Left lung (tissue), 10 donors: ENCODE data around the gene BCAS1. TPM values are rescaled to one million over a fixed set of nuclear protein-coding genes. Genes with fewer than 3 reads are reported as not detected.
A peak's percentile ranks its signal among the peaks of the same experiment; 100 is the strongest.

Experiments used
- ATAC-seq: fragments of 200-7000 bp; cut with Tn5 transposase; one replicate; pipeline ENCODE4 v1.9.1; 2020; ENCODE audit warnings: moderate library complexity
- DNase-seq, 4 donors: peaks; one replicate each; pipeline ENCODE4 v3.0.0-alpha.2; 2013 to 2020
- H3K27ac ChIP-seq, 2 donors: fragments of 200-600 bp; sonication (generic) in 1 of 2; one replicate each; pipeline versions ENCODE4 v1.5.0 to v1.8.0; 2020 to 2021
- H3K27me3 ChIP-seq, 2 donors: fragments of 200-600 bp; sonication (generic) in 1 of 2; one replicate each; pipeline versions ENCODE4 v1.5.0 to v1.8.0; 2020 to 2021
- H3K36me3 ChIP-seq, 2 donors: fragments of 200-600 bp; sonication (generic) in 1 of 2; one replicate each; pipeline versions ENCODE4 v1.5.0 to v1.8.0; 2020 to 2021
- H3K4me1 ChIP-seq, 2 donors: fragments of 200-600 bp; one replicate each; pipeline ENCODE4 v1.8.0; 2021
- H3K4me3 ChIP-seq, 2 donors: fragments of 200-600 bp; sonication (generic) in 1 of 2; one replicate each; pipeline versions ENCODE4 v1.5.0 to v1.8.0; 2020 to 2021; ENCODE audit warnings: mild to moderate bottlenecking in 1 of 2
- H3K9me3 ChIP-seq, 2 donors: fragments of 200-600 bp; sonication (generic) in 1 of 2; one replicate each; pipeline versions ENCODE4 v1.5.0 to v1.8.0; 2020 to 2021
- CTCF ChIP-seq, 2 donors: fragments of 200-600 bp; sonication (generic) in 1 of 2; IDR thresholded peaks; one replicate each; pipeline versions ENCODE4 v1.5.0 to v1.8.0; 2021; ENCODE audit warnings: antibody characterized with exemption in 2 of 2
- intact Hi-C, 2 donors: fragments of 100-400 bp; cut with DNase I; formaldehyde crosslinking; loops; one replicate each; pipeline versions ENCODE4 v1.11.2 to v1.14.2; 2022
- polyA plus RNA-seq, 6 donors: library from polyadenylated mRNA; unstranded; fragments of 120-200 nt; gene quantifications; one replicate each; pipeline ENCODE4 v1.2.1, GENCODE V29; 2013; ENCODE audit not compliant: insufficient read length in 6 of 6
- total RNA-seq, 2 donors: library from RNA; stranded (reverse); fragmentation: NEBNext Ultra II Directional; extraction: Animal tissue kit (Norgen Biotek cat#: 25700); gene quantifications; one replicate each; pipeline ENCODE4 v1.2.1, GENCODE V29; 2021
- donor health status: DM: no; HTN: yes; CAD: no.
- donor health status: DM: no; HTN: no; CAD: no.

Gene BCAS1
- total and polyA plus RNA-seq, 8 donors = 0.44 to 1.6 (median 0.81) TPM

GRCh38 chr20:53950578-53950977 is 119.8 kb downstream of the BCAS1 start:
- ATAC-seq = no peak
- Histone ChIP-seq H3K9me3 (peaks cover 0 to 6% of the 10 kb centered on the region in 2 donors), H3K36me3 (no peaks in the 10 kb centered on the region), H3K27me3 (no peaks in the 10 kb centered on the region), H3K27ac (no peak overlapping the region), H3K4me1 (peaks cover 0 to 15% of the 10 kb centered on the region in 2 donors), H3K4me3 (no peak overlapping the region)
- intact Hi-C loops = no loop called here
- TF ChIP-seq CTCF (IDR thresholded peaks at IDR 0.05) = no peak
- no peak for DNase-seq

GRCh38 chr20:53950031-53950430 is 120.4 kb downstream of the BCAS1 start:
- H3K27ac ChIP-seq = no peak overlapping the region
- no peak for DNase-seq
- intact Hi-C loops = no loop called here
- no peaks in the 10 kb centered on the region for H3K27me3 ChIP-seq
- no peak for TF ChIP-seq CTCF (IDR thresholded peaks at IDR 0.05)
- peaks cover 0 to 6% of the 10 kb centered on the region in 2 donors for H3K9me3 ChIP-seq
- H3K36me3 ChIP-seq = no peaks in the 10 kb centered on the region
- no peak overlapping the region for H3K4me3 ChIP-seq
- H3K4me1 ChIP-seq = peaks cover 0 to 15% of the 10 kb centered on the region in 2 donors
- no peak for ATAC-seq

GRCh38 chr20:53949319-53949839 is 121.0 kb downstream of the BCAS1 start:
- Histone ChIP-seq H3K27me3 (no peaks in the 10 kb centered on the region), H3K27ac (no peak overlapping the region), H3K9me3 (peaks cover 0 to 6% of the 10 kb centered on the region in 2 donors), H3K4me3 (no peak overlapping the region), H3K36me3 (no peaks in the 10 kb centered on the region), H3K4me1 (peaks cover 0 to 15% of the 10 kb centered on the region in 2 donors)
- ATAC-seq (peak; percentile 56), DNase-seq (peak in 1 of 4 donors; percentile 71)
- intact Hi-C loops = no loop called here
- TF ChIP-seq CTCF (IDR thresholded peaks at IDR 0.05) = no peak

GRCh38 chr20:53948383-53949318 is 121.7 kb downstream of the BCAS1 start:
- Histone ChIP-seq H3K4me1 (peaks cover 0 to 20% of the 10 kb centered on the region in 2 donors), H3K9me3 (peaks cover 0 to 6% of the 10 kb centered on the region in 2 donors), H3K27me3 (no peaks in the 10 kb centered on the region), H3K4me3 (no peak overlapping the region), H3K27ac (no peak overlapping the region), H3K36me3 (no peaks in the 10 kb centered on the region)
- no peak for TF ChIP-seq CTCF (IDR thresholded peaks at IDR 0.05)
- ATAC-seq (no peak), DNase-seq (no peak)
- intact Hi-C loops = no loop called here

- intact Hi-C loops = no loop called here
- H3K4me3 ChIP-seq = no peak overlapping the region
- ATAC-seq (no peak), DNase-seq (no peak)
- H3K27me3 ChIP-seq = no peaks in the 10 kb centered on the region
- H3K27ac ChIP-seq = no peak overlapping the region
- no peak for TF ChIP-seq CTCF (IDR thresholded peaks at IDR 0.05)
- peaks cover 0 to 25% of the 10 kb centered on the region in 2 donors for H3K4me1 ChIP-seq
- no peaks in the 10 kb centered on the region for H3K36me3 ChIP-seq
- H3K9me3 ChIP-seq = peaks cover 0 to 3% of the 10 kb centered on the region in 2 donors
These were observed 122.7 kb downstream of the BCAS1 start for GRCh38 chr20:53947501-53948195.
